Activated naive CD4-positive, alpha-beta T cell treated with anti-CD3 and anti-CD28 coated beads, Interleukin-2, amount 50 U/mL, for 72 hours (primary cell): ENCODE measurements around the gene SMIM33. TPM values are rescaled to one million over a fixed set of nuclear protein-coding genes. Genes with fewer than 3 reads are reported as not detected.
"Not testable (repeated sequence)": the region's sequence is repeated elsewhere in the genome, so short reads cannot be mapped to it uniquely, and the experiment has no call there.

Source experiments
- ATAC-seq, 2 donors: fragments of 150-1000 bp; cut with Tn5 transposase; 2 replicates each; pipeline ENCODE4 v1.10.0; 2021; ENCODE audit warnings: mild to moderate bottlenecking in 2 of 2, moderate library complexity in 2 of 2
- DNase-seq, 2 donors: peaks; one replicate each; pipeline ENCODE4 v3.0.0; 2021 to 2022; ENCODE audit warnings: low spot score in 2 of 2
- H3K27ac Mint-ChIP-seq, 2 donors: one replicate each; pipeline ENCODE4 v1.8.0; 2022; ENCODE audit warnings: mild to moderate bottlenecking in 2 of 2, mixed read lengths in 2 of 2
- H3K36me3 Mint-ChIP-seq, 2 donors: one replicate each; pipeline ENCODE4 v1.8.0; 2022; ENCODE audit warnings: mixed read lengths in 2 of 2
- H3K9me3 Mint-ChIP-seq, 2 donors: one replicate each; pipeline ENCODE4 v1.8.0; 2022; ENCODE audit warnings: mixed read lengths in 2 of 2
- total RNA-seq, 2 donors: library from RNA; stranded (reverse); gene quantifications; one replicate each; pipeline ENCODE4 v1.2.3, GENCODE V29; 2022

SMIM33 gene
- total RNA-seq, 2 donors from 2014 or later: 0.11 to 0.53 TPM

- ATAC-seq: no peak
- Mint-ChIP-seq H3K9me3 (no peaks in the 10 kb centered on the region), H3K27ac (peak overlapping the region; percentile 23 to 77), H3K36me3 (peaks cover 11 to 26% of the 10 kb centered on the region in 2 donors)
- DNase-seq: no peak
These were observed 2.3 kb downstream of the SMIM33 start for GRCh38 chr5:139473105-139473504.

DNA sequence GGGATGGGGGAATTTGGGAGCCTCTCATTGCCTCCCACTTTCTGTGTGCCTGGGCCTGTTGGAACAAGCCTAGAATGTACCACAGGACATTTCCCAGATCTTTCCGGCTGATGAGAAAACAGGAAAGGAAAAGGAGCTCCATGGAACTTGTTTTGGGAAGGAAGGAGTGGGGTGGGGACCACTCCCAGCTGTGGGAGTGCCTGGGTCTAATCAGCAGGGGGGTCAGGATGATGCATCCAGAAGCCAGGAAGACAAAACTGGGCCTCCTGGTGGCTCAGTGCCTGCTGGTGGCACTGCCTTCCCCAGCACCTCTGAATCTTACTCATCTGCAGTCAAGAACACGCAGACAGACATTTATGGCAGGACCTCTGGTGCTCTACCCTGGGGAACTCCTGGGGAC lies 2.8 kb downstream of the SMIM33 start:
- DNase-seq (no peak), ATAC-seq (no peak)
- peaks cover 11 to 31% of the 10 kb centered on the region in 2 donors for H3K36me3 Mint-ChIP-seq
- H3K27ac Mint-ChIP-seq: peak overlapping the region; percentile 77 to 91
- no peaks in the 10 kb centered on the region for H3K9me3 Mint-ChIP-seq

- Mint-ChIP-seq H3K9me3 (no peaks in the 10 kb centered on the region), H3K27ac (peak overlapping the region; percentile 77 to 95), H3K36me3 (peaks cover 11 to 40% of the 10 kb centered on the region in 2 donors)
- DNase-seq (no peak), ATAC-seq (peak in 1 of 2 donors; percentile 77)
These were observed 4.3 kb downstream of the SMIM33 start for GRCh38 chr5:139474890-139475791.

DNA sequence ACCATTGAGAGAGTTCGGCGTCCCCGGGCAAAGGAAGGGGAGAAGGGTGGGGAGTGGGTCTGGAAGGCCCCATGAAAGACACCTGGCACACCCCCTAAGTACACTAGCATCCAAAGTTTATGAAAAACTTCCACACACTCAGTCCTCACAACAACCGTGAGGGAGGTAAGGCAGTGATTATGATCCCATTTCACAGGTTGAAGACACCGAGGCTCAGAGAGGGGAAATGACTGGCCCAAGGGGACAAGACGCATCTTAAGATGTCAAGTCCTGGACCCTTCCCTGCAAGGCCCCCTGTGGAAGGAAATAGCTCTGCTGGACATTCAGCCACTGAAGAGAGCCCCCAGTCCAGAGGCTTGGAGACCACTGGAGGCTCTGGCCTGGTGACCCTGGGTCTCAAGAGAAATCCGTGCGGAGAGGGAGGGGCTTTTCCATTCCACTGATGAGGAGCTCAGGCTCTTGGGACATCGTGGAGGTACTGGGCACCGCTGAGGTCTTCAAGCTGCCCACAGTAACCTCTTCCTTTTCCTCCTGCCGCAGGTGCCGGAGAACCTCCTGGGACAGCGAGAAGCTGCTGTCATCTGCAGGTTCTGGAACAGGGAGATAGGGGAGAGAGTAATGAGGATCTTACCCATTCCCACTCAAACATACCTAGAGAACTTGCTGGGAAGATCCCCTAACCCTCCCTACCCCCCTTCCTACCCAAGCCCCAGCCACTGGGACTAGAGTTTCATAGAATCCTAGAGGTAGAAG lies 5.2 kb downstream of the SMIM33 start:
- DNase-seq: no peak
- ATAC-seq: no peak
- Mint-ChIP-seq H3K36me3 (peaks cover 17 to 49% of the 10 kb centered on the region in 2 donors), H3K27ac (peak overlapping the region; percentile 77 to 95), H3K9me3 (no peaks in the 10 kb centered on the region)

- DNase-seq, ATAC-seq, H3K9me3 Mint-ChIP-seq: not testable (repeated sequence)
- Mint-ChIP-seq H3K27ac (peak overlapping the region; percentile 40 to 88), H3K36me3 (peaks cover 25 to 67% of the 10 kb centered on the region in 2 donors)
These were observed 8.0 kb downstream of the SMIM33 start for GRCh38 chr5:139478657-139479423.

DNA sequence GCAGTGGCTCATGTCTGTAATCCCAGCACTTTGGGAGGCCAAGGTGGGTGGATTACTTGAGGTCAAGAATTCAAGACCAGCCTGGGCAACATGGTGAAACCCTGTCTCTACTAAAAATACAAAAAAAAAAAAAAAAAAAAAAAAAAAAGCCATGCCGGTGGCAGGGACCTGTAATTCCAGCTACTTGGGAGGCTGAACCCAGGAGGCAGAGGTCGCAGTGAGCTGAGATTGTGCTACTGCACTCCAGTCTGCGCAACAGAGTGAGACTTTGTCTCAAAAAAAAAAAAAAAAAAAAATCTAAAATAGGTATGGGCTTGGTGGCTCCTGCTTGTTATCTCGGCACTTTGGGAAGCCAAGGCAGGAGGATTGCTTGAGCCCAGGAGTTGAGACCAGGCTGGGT lies 8.9 kb downstream of the SMIM33 start:
- ATAC-seq, H3K9me3 Mint-ChIP-seq, DNase-seq: not testable (repeated sequence)
- peaks cover 25 to 67% of the 10 kb centered on the region in 2 donors for H3K36me3 Mint-ChIP-seq
- H3K27ac Mint-ChIP-seq: peak overlapping the region in 1 of 2 donors; percentile 88

- Mint-ChIP-seq H3K9me3 (no peaks in the 10 kb centered on the region), H3K36me3 (peaks cover 14 to 54% of the 10 kb centered on the region in 2 donors), H3K27ac (peak overlapping the region; percentile 95 to 96)
- DNase-seq: peak in 1 of 2 donors; percentile 74
- ATAC-seq: peak; percentile 54 to 60
These were observed 10.3 kb downstream of the SMIM33 start for GRCh38 chr5:139481122-139481533.

- Mint-ChIP-seq H3K27ac (peak overlapping the region; percentile 95 to 96), H3K36me3 (peaks cover 14 to 53% of the 10 kb centered on the region in 2 donors), H3K9me3 (no peaks in the 10 kb centered on the region)
- no peak for DNase-seq
- peak in 1 of 2 donors; percentile 29 for ATAC-seq
These were observed 10.8 kb downstream of the SMIM33 start for GRCh38 chr5:139481580-139482049.

GRCh38 chr5:139482050-139482889 lies 11.5 kb downstream of the SMIM33 start, which contains the start of gene STING1:
Gene STING1 (minus strand): TSS chr5:139482758. CDS start chr5:139481704, 1,054 bp downstream.
- DNase-seq: peak; percentile 60 to 89
- no peaks in the 10 kb centered on the region for H3K9me3 Mint-ChIP-seq
- H3K27ac Mint-ChIP-seq: peak within 1 kb of the TSS; percentile 95 to 96
- peaks cover 14 to 50% of the 10 kb centered on the region in 2 donors for H3K36me3 Mint-ChIP-seq
- ATAC-seq: peak; percentile 85 to 86

- Mint-ChIP-seq H3K36me3 (peaks cover 14 to 44% of the 10 kb centered on the region in 2 donors), H3K27ac (peak overlapping the region; percentile 95 to 96)
- not testable (repeated sequence) for H3K9me3 Mint-ChIP-seq, DNase-seq, ATAC-seq
These were observed 12.0 kb downstream of the SMIM33 start for GRCh38 chr5:139482890-139483208.

DNA sequence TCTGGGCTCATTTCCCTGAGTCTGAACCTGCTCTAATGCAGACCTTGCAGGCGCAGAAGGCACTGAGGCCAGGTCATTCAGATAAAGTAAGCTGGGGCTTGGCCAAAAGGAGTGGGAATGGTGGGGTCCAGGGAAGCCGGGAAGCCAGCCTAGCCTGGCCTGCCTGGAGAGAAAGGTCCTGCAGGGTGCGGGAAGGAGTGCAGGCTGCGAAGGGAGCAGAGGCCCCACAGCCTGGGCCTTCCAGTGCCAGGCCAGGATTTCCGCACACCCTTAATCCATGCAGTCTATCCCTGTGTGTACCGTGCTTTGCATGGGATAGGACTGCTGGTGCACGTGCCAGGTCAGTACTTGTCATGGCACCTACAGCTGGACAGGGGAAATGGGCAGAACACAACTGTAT lies 15.4 kb downstream of the SMIM33 start:
- no peak overlapping the region for H3K27ac Mint-ChIP-seq
- DNase-seq (no peak), ATAC-seq (no peak)
- peaks cover 6 to 17% of the 10 kb centered on the region in 2 donors for H3K36me3 Mint-ChIP-seq
- no peaks in the 10 kb centered on the region for H3K9me3 Mint-ChIP-seq

DNA sequence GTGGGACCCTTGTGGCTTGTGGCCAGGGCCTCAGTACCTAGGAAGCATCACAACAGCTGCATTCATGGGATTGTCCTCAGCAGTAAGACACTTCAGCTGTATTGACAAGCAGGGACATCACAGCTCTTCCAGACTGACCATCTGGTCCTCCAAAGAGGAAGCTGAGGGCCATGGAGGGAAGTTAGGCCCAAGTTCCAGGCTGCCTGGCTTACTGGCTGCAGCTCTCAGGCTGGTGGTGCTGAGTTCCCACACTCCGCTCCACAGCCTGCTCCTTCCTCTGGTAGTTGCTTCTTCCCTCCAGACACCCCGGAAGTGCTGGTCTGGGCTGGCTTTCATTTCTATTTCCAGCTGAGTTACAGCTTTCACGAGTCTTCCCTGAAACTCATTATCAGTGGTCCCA lies 17.5 kb downstream of the SMIM33 start:
- Mint-ChIP-seq H3K27ac (peak overlapping the region; percentile 50 to 75), H3K9me3 (no peaks in the 10 kb centered on the region), H3K36me3 (no peaks in the 10 kb centered on the region)
- ATAC-seq (peak in 1 of 2 donors; percentile 18), DNase-seq (no peak)

DNA sequence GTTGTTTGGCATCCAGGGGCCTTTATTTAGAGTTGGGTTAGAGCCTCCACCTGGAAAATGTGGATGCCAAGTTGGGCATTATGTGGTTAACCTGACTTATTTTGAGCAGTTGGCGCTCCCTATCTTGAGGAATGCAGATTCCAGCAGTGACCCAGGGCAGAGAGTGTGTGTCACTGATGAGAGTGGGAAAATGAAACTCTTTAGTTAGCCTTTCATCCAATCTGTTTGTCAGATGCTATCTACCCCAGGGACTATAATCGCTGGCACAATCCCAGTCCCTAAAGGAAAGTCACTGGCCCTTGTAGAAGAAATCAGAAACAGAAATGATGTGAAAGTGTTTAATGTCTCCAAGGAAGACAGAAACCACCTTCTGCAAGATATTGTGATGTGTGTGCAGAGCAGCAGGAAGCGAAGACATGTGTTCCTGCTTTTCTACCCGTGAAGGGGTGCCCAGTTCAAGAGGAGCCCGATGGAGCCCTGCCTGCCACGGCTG lies 21.9 kb downstream of the SMIM33 start:
- Mint-ChIP-seq H3K27ac (no peak overlapping the region), H3K36me3 (no peaks in the 10 kb centered on the region), H3K9me3 (no peaks in the 10 kb centered on the region)
- ATAC-seq (peak in 1 of 2 donors; percentile 75), DNase-seq (no peak)

DNA sequence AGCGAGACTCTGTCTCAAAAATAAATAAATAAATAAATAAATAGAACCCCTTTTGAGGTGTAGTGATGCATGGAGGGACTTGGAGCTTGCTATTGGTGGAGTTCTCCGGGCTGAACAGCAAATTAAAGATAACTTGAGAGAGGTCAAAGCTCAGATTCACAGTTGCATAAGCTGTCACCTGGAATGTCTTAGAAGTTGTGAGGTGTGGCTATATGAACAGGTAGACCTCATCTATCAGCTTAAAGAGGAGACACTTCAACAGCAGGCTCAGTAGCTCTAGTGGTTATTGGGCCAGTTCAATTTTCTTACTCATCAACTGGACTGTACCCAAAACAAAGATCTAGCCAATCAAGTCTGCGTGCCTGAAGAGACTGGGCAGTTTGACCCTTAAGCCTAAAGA lies 23.5 kb downstream of the SMIM33 start:
- no peak for DNase-seq
- Mint-ChIP-seq H3K27ac (no peak overlapping the region), H3K9me3 (no peaks in the 10 kb centered on the region), H3K36me3 (no peaks in the 10 kb centered on the region)
- ATAC-seq: no peak

- DNase-seq (no peak), ATAC-seq (no peak)
- no peaks in the 10 kb centered on the region for H3K9me3 Mint-ChIP-seq
- H3K27ac Mint-ChIP-seq: no peak overlapping the region
- no peaks in the 10 kb centered on the region for H3K36me3 Mint-ChIP-seq
These were observed 24.0 kb downstream of the SMIM33 start for GRCh38 chr5:139494832-139495231.
